Activated CD8-positive, alpha-beta T cell treated with anti-CD3 and anti-CD28 coated beads, Interleukin-2, amount 10 ng/mL, durations not matched to agents 7 days and 5 days (primary cell): ENCODE results near the gene SMIM44. TPM values are rescaled to one million over a fixed set of nuclear protein-coding genes. Genes with fewer than 3 reads are reported as not detected.
"Not testable (repeated sequence)": the region's sequence is repeated elsewhere in the genome, so short reads cannot be mapped to it uniquely, and the experiment has no call there.

ENCODE experiments used
- ATAC-seq: fragments of 150-1000 bp; cut with Tn5 transposase; one replicate; pipeline ENCODE4 v1.10.0; 2021; ENCODE audit warnings: moderate library complexity
- CTCF ChIA-PET: fragments of 350-600 bp; sonication (Branson Sonifier 250); formaldehyde crosslinking; loops from one replicate; lab custom pipeline; 2021; ENCODE audit warnings: antibody characterized with exemption; lab: Charles Lee
- POLR2A ChIA-PET: fragments of 350-600 bp; sonication (Branson Sonifier 250); formaldehyde crosslinking; loops from one replicate; lab custom pipeline; 2021; ENCODE audit warnings: antibody characterized with exemption; lab: Charles Lee
- DNase-seq: peaks from one replicate; pipeline ENCODE4 v3.0.0-alpha.2; 2020
- H3K27ac Mint-ChIP-seq: one replicate; pipeline ENCODE4 v1.8.0; 2021; ENCODE audit warnings: mild to moderate bottlenecking, mixed read lengths
- H3K27me3 Mint-ChIP-seq: one replicate; pipeline ENCODE4 v1.8.0; 2021; ENCODE audit warnings: low read depth, mixed read lengths
- H3K36me3 Mint-ChIP-seq: one replicate; pipeline ENCODE4 v1.8.0; 2021; ENCODE audit warnings: low read depth, mixed read lengths
- H3K4me1 Mint-ChIP-seq: one replicate; pipeline ENCODE4 v1.8.0; 2021; ENCODE audit warnings: low read depth, mixed read lengths
- H3K4me3 Mint-ChIP-seq: one replicate; pipeline ENCODE4 v1.8.0; 2021; ENCODE audit warnings: mild to moderate bottlenecking, mixed read lengths
- H3K9me3 Mint-ChIP-seq: one replicate; pipeline ENCODE4 v1.8.0; 2022; ENCODE audit warnings: mixed read lengths; ENCODE audit not compliant: insufficient read depth
- total RNA-seq, 2 experiments: library from RNA; stranded (reverse); gene quantifications; one replicate each; pipeline ENCODE4 v1.2.3, GENCODE V29; 2021

The SMIM44 gene
- total RNA-seq, 2 experiments from 2014 or later = not detected

DNA sequence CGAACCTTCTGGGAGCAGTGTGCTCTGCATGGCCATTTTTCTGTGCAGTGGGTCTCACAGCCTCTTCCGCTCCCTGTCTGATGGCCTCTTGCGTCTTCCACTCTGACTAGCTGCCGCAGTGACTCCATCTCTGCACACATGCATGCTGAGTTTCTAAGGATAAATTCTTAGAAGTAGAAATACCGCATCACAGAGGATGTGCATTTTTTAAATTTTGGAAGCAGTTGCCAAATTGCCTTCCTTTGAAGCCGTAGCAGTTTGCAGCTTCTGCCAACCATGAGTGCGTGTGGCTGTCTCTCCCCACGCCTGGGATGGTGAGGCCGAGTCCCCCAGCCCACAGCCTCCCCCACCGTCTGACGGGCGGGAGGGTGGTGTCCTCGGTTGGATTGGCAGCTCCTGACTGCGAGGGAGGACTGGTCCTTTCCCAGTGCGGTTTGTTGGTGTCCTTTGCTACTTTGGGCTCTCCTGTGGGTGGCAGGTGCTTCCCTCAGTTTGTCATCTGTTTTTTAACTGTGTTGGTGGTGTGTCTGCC lies 32.7 kb upstream of the SMIM44 start:
- Mint-ChIP-seq H3K27me3 (no peaks in the 10 kb centered on the region), H3K9me3 (no peaks in the 10 kb centered on the region), H3K4me1 (peaks cover 26% of the 10 kb centered on the region), H3K27ac (peak overlapping the region; percentile 16), H3K4me3 (no peak overlapping the region), H3K36me3 (peaks cover 9% of the 10 kb centered on the region)
- POLR2A ChIA-PET = no interaction called here
- ATAC-seq (no peak), DNase-seq (no peak)
- CTCF ChIA-PET = no interaction called here

DNA sequence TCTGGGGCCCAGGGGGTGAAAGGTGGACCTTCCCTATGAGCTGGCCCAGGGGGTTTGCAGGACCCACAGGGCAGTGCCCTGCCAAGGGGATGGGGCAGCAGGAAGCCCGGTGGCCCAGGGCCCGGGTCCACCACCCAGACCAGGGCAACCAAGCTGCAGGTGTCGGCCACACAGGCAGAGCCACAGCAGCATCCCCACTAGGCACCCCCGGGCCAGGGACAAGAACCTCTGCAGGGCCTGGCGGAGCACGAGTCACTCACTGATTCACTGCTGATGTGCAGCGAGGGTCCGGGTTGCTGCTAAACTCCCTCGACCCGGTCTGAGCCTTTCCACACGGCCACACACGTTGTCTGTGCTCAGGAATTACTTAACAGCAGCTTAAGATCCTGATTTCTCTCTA lies 31.7 kb upstream of the SMIM44 start:
- POLR2A ChIA-PET = no interaction called here
- no peaks in the 10 kb centered on the region for H3K9me3 Mint-ChIP-seq
- ATAC-seq (no peak), DNase-seq (no peak)
- H3K27ac Mint-ChIP-seq = no peak overlapping the region
- H3K4me1 Mint-ChIP-seq = peaks cover 28% of the 10 kb centered on the region
- H3K4me3 Mint-ChIP-seq = no peak overlapping the region
- CTCF ChIA-PET = interaction anchor here (1.0 kb wide), 1 partner anchor 210 kb away, joined by 3 read pairs; no protein-coding TSS in a partner anchor
- no peaks in the 10 kb centered on the region for H3K27me3 Mint-ChIP-seq
- peaks cover 13% of the 10 kb centered on the region for H3K36me3 Mint-ChIP-seq

DNA sequence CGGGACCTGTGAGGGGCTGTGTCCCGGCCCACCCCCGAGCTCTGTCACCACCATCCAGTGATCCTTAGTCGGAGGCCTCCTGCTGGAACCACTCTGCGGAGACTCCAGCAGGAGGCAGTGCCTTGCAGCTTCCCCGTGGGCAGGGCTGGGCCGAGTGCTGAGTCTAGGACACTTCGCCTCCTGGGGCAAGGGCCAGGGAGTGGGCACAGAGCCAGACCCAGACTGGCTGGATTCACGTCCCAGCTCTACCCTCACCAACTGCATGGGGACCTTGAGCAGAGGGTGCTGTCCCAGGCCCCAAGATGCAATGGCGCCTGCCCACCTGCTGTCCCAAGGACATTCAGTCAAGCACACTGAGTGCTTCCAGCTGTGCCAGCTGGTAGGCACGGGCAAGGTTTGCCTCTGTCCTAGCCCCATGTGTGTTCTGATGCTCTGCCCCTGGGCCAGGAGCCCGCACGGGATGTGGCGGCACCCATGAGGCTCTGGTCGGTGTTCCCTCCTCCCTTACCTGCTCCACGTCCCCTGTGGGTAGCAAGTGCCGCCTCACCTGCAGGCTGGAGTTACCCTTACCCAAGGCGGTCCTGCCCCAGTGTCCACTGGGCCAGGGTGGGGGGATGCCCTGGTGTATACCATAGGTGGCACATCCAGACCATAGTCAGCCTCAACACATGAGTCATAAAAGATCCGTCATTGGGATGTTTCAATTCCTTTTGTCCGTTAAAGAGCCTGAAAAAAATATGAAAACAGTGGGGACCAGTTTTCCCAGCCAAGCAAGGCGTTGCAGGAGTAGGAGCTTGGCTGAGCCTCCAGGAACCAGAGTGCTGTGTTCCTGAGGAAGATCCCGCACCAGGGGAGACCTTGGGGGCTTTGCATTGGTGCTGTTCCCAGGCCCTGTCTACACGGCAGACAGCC lies 30.2 kb upstream of the SMIM44 start:
- ATAC-seq = no peak
- POLR2A ChIA-PET = no interaction called here
- Mint-ChIP-seq H3K36me3 (peaks cover 22% of the 10 kb centered on the region), H3K4me3 (no peak overlapping the region), H3K4me1 (peaks cover 41% of the 10 kb centered on the region), H3K27me3 (no peaks in the 10 kb centered on the region), H3K27ac (no peak overlapping the region), H3K9me3 (no peaks in the 10 kb centered on the region)
- CTCF ChIA-PET = no interaction called here
- DNase-seq = no peak

DNA sequence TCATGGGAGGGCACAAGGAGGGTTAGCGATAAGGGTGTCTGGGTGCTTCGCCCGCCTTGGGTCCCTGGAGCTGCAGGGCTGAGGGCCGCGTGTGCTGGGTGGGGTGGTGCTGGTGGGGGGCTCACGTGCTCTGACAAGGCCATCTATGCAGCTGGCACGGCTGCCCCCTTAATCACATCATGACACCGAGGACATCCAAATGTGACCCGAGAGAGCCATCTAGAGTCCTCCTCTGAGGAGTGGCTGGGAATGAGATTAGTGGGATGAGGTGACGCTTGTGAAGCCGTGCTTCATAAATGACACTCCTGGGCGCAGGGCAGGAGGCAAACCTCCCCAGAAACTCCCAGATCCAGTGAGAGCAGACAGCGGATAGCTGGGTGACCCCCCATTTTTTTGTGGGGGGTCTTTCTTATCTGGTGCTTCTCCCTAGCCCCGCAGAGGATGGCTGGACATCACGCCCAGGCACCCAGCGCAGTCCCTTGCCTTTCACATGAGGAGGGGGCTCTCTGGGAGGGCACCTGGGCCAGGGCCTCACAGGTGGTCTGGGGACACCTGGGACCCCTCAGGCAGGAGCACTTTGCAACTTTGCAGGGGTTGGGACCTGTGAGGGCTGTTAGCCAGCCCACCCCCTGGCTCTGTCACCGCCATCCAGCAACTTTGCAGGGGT lies 29.5 kb upstream of the SMIM44 start:
- Mint-ChIP-seq H3K4me1 (peaks cover 46% of the 10 kb centered on the region), H3K9me3 (no peaks in the 10 kb centered on the region), H3K4me3 (no peak overlapping the region), H3K27me3 (no peaks in the 10 kb centered on the region), H3K27ac (no peak overlapping the region), H3K36me3 (peaks cover 25% of the 10 kb centered on the region)
- ChIA-PET POLR2A (no interaction called here), CTCF (no interaction called here)
- DNase-seq (no peak), ATAC-seq (no peak)

DNA sequence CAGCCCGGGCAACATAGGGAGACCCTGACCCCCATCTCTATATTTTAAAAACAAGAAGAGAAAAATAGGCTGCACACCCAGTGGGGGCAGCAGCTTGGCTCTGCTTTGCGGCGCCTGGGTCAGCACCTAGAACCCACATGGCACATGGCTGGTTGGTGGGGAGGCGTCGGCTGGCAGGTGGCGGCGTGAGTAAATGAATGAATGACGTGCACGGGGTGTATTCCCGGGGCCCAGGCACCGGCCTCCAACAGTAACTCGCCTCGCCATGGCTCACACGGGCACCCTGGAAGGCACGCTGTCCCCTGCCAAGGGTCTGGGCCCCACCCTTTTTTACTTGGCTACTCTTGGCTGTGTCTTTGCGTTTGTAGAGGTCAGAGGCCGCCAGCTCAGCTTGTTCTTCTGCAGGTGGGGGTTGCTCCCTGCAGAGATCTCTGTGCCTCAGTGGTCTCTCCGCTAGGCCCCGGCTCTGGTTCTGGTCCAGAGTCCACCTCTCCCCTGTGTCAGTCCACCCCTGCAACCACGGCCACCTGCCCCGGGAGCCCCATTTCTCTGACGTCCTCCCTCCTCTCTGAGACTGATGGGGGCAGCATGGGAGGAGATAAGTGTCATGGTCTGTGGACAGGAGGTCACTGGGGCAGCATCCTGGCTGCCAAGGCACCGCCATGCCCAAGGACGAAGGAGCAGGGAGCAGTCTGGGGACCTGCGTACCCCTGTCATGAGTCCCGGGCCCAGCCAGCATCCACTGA lies 28.4 kb upstream of the SMIM44 start:
- peaks cover 33% of the 10 kb centered on the region for H3K36me3 Mint-ChIP-seq
- H3K4me1 Mint-ChIP-seq = peaks cover 49% of the 10 kb centered on the region
- H3K9me3 Mint-ChIP-seq = no peaks in the 10 kb centered on the region
- ChIA-PET POLR2A (no interaction called here), CTCF (no interaction called here)
- DNase-seq (no peak), ATAC-seq (no peak)
- H3K4me3 Mint-ChIP-seq = no peak overlapping the region
- no peak overlapping the region for H3K27ac Mint-ChIP-seq
- H3K27me3 Mint-ChIP-seq = no peaks in the 10 kb centered on the region

DNA sequence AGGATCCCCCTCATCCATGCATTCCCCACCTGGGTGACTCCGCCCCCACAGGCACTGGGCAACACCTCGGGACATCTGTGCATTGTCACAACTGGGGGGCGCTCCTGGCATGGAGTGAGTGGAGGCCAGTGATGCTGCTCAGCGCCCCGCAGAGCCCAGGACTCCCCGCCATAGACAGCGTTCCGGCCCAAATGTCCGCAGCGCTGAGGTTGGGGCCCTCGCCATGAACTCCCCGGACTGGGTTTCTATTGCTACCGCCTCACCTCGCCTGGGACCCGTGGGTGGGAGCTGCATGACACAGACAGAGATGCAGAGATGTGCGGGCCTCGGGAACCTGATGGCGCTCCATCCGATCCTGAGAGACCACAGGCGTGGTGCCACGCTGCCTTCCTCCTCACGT lies 27.5 kb upstream of the SMIM44 start:
- H3K36me3 Mint-ChIP-seq = peaks cover 34% of the 10 kb centered on the region
- no peaks in the 10 kb centered on the region for H3K9me3 Mint-ChIP-seq
- ATAC-seq = no peak
- H3K4me3 Mint-ChIP-seq = no peak overlapping the region
- DNase-seq = no peak
- H3K27ac Mint-ChIP-seq = no peak overlapping the region
- peaks cover 41% of the 10 kb centered on the region for H3K4me1 Mint-ChIP-seq
- CTCF ChIA-PET = no interaction called here
- H3K27me3 Mint-ChIP-seq = no peaks in the 10 kb centered on the region
- POLR2A ChIA-PET = no interaction called here

DNA sequence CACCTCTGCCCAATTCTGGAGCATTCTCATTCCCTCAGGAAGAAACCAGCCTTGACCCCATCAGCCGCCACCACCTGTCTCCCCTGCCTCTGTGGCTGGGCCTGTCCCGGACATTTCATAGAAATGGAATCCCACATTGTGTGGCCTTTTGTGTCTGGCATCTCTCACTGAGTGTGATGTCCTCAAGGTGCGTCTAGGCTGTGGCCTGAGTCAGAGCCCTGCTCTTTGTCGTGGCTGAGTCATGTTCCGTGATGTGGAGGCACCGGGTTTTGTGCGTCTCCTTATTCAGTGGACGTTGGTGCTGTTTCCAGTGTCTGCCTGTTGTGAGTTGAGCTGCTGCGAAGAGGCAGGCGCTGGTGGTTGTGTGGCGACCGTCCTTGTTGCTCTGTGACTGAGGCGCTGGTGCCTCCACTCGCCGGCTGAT lies 26.3 kb upstream of the SMIM44 start:
- POLR2A ChIA-PET = no interaction called here
- CTCF ChIA-PET = no interaction called here
- no peak for DNase-seq
- peaks cover 47% of the 10 kb centered on the region for H3K4me1 Mint-ChIP-seq
- H3K27ac Mint-ChIP-seq = peak overlapping the region; percentile 69
- H3K4me3 Mint-ChIP-seq = peak overlapping the region; percentile 43
- no peaks in the 10 kb centered on the region for H3K9me3 Mint-ChIP-seq
- H3K36me3 Mint-ChIP-seq = peaks cover 35% of the 10 kb centered on the region
- no peaks in the 10 kb centered on the region for H3K27me3 Mint-ChIP-seq
- no peak for ATAC-seq

DNA sequence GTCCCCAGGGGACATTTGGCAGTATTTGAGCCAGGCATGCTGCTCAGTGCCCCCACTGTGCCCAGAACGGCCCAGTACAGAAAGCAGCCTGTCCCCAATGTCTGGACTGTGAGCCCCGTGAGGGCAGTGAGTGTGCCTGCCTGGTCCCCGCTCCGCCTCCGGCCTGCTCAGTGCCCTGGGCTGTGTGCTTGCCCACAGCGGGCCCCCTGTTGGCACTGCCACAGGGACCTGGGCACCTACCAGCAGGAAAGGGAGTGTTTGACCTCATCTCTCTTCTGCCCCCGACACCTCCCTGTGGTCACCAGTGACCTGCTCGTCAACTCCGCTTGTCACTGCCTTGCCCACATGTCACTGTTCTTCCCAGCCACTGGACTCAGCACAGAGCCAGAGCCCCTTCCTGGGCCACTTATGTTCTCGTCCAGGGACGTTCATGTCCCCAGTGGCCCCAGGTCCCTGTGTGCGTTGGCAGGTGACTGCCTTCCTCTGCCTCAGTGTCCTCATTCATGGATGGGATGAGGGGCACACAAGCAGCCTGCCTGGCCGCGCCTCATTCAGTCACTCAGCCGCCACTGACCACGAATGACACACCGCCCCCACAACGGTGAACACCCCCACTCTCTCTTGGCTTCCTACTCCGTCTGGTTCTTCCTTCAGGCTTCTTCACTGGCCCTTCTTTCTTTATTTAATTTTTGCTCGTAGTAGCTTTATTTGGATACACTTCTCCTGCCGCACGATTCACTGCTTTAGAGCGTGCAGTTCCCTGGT lies 25.7 kb upstream of the SMIM44 start:
- POLR2A ChIA-PET = no interaction called here
- no peak for ATAC-seq
- peaks cover 35% of the 10 kb centered on the region for H3K36me3 Mint-ChIP-seq
- peak overlapping the region; percentile 43 for H3K4me3 Mint-ChIP-seq
- no peaks in the 10 kb centered on the region for H3K27me3 Mint-ChIP-seq
- no peak for DNase-seq
- H3K9me3 Mint-ChIP-seq = no peaks in the 10 kb centered on the region
- CTCF ChIA-PET = no interaction called here
- peaks cover 45% of the 10 kb centered on the region for H3K4me1 Mint-ChIP-seq
- H3K27ac Mint-ChIP-seq = peak overlapping the region; percentile 69

DNA sequence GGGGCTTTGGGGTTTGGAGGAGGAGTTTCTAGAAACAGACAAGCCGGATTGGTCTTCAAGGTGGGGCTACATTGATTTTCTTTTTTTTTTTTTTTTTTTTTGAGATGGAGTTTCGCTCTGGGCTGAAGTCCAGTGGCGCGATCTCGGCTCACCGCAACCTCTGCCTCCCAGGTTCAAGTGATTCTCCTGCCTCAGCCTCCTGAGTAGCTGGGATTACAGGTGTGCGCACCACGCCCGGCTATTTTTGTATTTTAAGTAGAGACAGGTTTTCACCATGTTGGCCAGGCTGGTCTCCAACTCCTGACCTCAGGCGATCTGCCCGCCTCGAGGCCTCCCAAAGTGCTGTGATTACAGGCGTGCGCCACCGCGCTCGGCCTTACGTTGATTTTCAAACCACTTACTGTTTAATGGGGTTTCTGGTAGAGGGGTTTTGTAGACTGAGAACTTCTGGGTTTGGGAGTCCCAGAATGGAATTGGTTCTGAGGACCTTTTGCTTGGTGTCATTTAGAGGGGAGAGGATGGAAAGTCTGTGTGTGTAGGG lies 24.9 kb upstream of the SMIM44 start:
- H3K27ac Mint-ChIP-seq = peak overlapping the region; percentile 25
- not testable (repeated sequence) for H3K27me3 Mint-ChIP-seq

DNA sequence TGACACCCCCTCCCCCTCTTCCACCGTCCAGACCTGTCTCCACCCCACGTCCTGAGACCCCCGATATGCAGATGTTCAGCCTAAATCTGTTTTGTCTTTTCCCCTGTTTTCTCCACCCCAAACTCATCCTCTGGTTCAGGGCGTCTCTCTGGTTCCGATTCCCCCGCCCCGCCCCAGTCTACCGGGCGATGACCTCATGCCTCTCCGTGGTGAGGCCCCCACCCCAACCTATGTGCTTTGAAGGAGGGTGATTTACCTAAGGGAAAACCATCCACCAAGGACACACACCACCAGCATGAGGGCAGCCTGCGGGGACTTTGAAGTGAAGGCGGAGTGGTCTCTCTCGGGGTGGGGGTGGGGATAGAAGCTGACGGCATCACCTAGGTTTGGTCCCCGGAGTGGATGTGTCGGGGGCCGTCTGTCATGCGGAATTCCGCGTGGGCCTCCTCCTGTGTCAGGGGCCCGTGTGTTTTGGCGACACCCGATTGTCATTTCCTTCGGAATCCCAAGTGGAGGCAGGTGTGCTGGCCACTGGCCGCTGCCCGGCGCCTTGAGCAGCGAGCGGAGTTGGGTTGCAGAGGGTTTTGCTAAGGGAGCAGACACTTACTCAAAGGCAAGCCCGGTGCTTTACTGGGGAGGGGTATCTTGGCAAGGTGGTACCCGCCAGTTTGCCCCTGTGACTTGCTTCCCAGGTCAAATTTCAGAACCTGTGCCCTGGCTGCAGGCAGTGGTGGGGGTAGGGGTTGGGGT lies 24.3 kb upstream of the SMIM44 start:
- Mint-ChIP-seq H3K9me3 (no peaks in the 10 kb centered on the region), H3K4me1 (peaks cover 45% of the 10 kb centered on the region), H3K27me3 (no peaks in the 10 kb centered on the region), H3K4me3 (peak overlapping the region; percentile 95), H3K36me3 (peaks cover 35% of the 10 kb centered on the region), H3K27ac (peak overlapping the region; percentile 91)
- DNase-seq (peak; percentile 32), ATAC-seq (no peak)
- POLR2A ChIA-PET = interaction anchor here (1.5 kb wide), 1 partner anchor 28 kb away, joined by 4 read pairs; no protein-coding TSS in a partner anchor
- CTCF ChIA-PET = no interaction called here

More for the DNA sequence above, 24.9 kb upstream of the SMIM44 start:
- DNase-seq, POLR2A ChIA-PET, H3K9me3 Mint-ChIP-seq, ATAC-seq, CTCF ChIA-PET: not testable (repeated sequence)
- peaks cover 45% of the 10 kb centered on the region for H3K4me1 Mint-ChIP-seq
- peaks cover 35% of the 10 kb centered on the region for H3K36me3 Mint-ChIP-seq
- H3K4me3 Mint-ChIP-seq = peak overlapping the region; percentile 56
